ENCODE data around the gene PRIM2. TPM values are rescaled to one million over a fixed set of nuclear protein-coding genes. Genes with fewer than 3 reads are reported as not detected.

PRIM2 gene
- total and polyA plus RNA-seq, 2 of the 8 experiments (the other 6 are each of a cell fraction or from before 2014, with no cell fraction given): 20.8 to 46.8 TPM

GRCh38 chr6:57434944-57435343 lies 117.5 kb downstream of the PRIM2 start:
- no peaks in the 10 kb centered on the region for H3K27me3 ChIP-seq (replicated peaks in 1 of 4; ENCODE audit: control insufficient read depth in 3 of 4, extremely low read depth in 1 of 4, insufficient read depth in 3 of 4, low read length in 3 of 4)
- H3K79me2 ChIP-seq (ENCODE audit: control insufficient read depth in 1 of 2, insufficient read depth in 2 of 2, low read length in 2 of 2): peaks cover 0 to 7% of the 10 kb centered on the region in 2 experiments; a peak in 2 of 4 replicates
- ChIA-PET POLR2A (ENCODE audit: partially characterized antibody) (no interaction called here), CTCF (ENCODE audit: partially characterized antibody) (no interaction called here)
- H3K23ac ChIP-seq (ENCODE audit: insufficient read length): no peak overlapping the region
- no peak overlapping the region for H3K4me3 ChIP-seq (ENCODE audit: extremely low read depth in 1 of 4, insufficient read depth in 2 of 4, low read depth in 3 of 4, low read length in 4 of 4)
- H3K14ac ChIP-seq (ENCODE audit: insufficient read length): no peak overlapping the region
- WGBS, 2 experiments (ENCODE audit: extremely low coverage in 1 of 2, insufficient coverage in 1 of 2, insufficient read length in 1 of 2, insufficient replicate concordance in 2 of 2, low coverage in 1 of 2, low lambda C conversion rate in 2 of 2, missing lambda C conversion rate in 1 of 2): 91% methylated on average over 4 of the region's 4 CpGs; no CpG with 5 or more reads in 1 of the 2 experiments
- H4K5ac ChIP-seq (ENCODE audit: insufficient read length, low read depth, low read length): no peak overlapping the region
- H3K27ac ChIP-seq (ENCODE audit: low read depth, low read length): no peak overlapping the region
- no peak overlapping the region for H2BK15ac ChIP-seq (ENCODE audit: low read length)
- H3K56ac ChIP-seq (replicated peaks; ENCODE audit: insufficient read length, low read depth, low read length): no peak overlapping the region
- H4K20me1 ChIP-seq (replicated peaks in 1 of 2; ENCODE audit: control insufficient read depth in 1 of 2, insufficient read depth in 2 of 2, low read length in 2 of 2): no peaks in the 10 kb centered on the region
- no peaks in the 10 kb centered on the region for H3K23me2 ChIP-seq (ENCODE audit: low read depth, low read length)
- no peaks in the 10 kb centered on the region for H3K9me3 ChIP-seq (ENCODE audit: insufficient read depth in 2 of 2, low read depth in 1 of 2, low read length in 1 of 2)
- H4K8ac ChIP-seq (ENCODE audit: extremely low read depth, insufficient read depth, low read length): no peak overlapping the region
- no peak overlapping the region for H2BK120ac ChIP-seq (replicated peaks; ENCODE audit: low read depth, low read length)
- no peak overlapping the region for H3K4ac ChIP-seq (replicated peaks; ENCODE audit: insufficient read length, low read depth, low read length)
- no peaks in the 10 kb centered on the region for H3K79me1 ChIP-seq (ENCODE audit: low read depth, low read length)
- no peaks in the 10 kb centered on the region for H3K4me1 ChIP-seq (replicated peaks in 1 of 4; ENCODE audit: control insufficient read depth in 3 of 4, insufficient read depth in 4 of 4, low read length in 3 of 4)
- no peak overlapping the region for H2BK12ac ChIP-seq (ENCODE audit: low read depth, low read length)
- no peak overlapping the region for H3K4me2 ChIP-seq (ENCODE audit: insufficient read depth in 1 of 2, low read depth in 2 of 2, low read length in 2 of 2)
- H4K91ac ChIP-seq (replicated peaks; ENCODE audit: insufficient read length, low read length): no peak overlapping the region
- no peaks in the 10 kb centered on the region for H3K36me3 ChIP-seq (ENCODE audit: control insufficient read depth in 2 of 4, insufficient read depth in 4 of 4, low read length in 3 of 4)
- FAIRE-seq (no peak), DNase-seq (ENCODE audit: low read depth in 1 of 2, low spot score in 2 of 2) (no peak)
- H3K9ac ChIP-seq (replicated peaks in 1 of 4; ENCODE audit: extremely low read depth in 1 of 4, low read depth in 3 of 4, low read length in 3 of 4): no peak overlapping the region
- H3K18ac ChIP-seq (ENCODE audit: extremely low read depth, low read length): no peak overlapping the region; the same call in 1 of the 2 replicates
- no peak overlapping the region for H2BK5ac ChIP-seq (ENCODE audit: low read depth, low read length)
- no peak overlapping the region for H2BK20ac ChIP-seq (ENCODE audit: low read length)
- H2AFZ ChIP-seq (ENCODE audit: low read length): no peak overlapping the region
- H2AK5ac ChIP-seq (ENCODE audit: low read depth, low read length): no peak overlapping the region
- TF ChIP-seq SIRT6 (IDR thresholded peaks at IDR 0.05; ENCODE audit: low read length): no peak
- TF ChIP-seq ATF3 (IDR thresholded peaks at IDR 0.05; ENCODE audit: insufficient read depth, low read depth, low read length): no peak
- TF ChIP-seq HDAC6 (IDR thresholded peaks at IDR 0.05; ENCODE audit: low read depth, low read length): no peak
- no peak for TF ChIP-seq CREB1 (IDR thresholded peaks at IDR 0.05)
- no peak for TF ChIP-seq POU5F1 (IDR thresholded peaks at IDR 0.05; ENCODE audit: low read depth, low read length)
- no peak for TF ChIP-seq BACH1 (IDR thresholded peaks at IDR 0.05; ENCODE audit: low read length)
- TF ChIP-seq CEBPB (IDR thresholded peaks at IDR 0.05; ENCODE audit: low read depth, low read length): no peak
- no peak for TF ChIP-seq RNF2 (IDR thresholded peaks at IDR 0.05; ENCODE audit: borderline replicate concordance, low read depth, low read length, missing control alignments, poor library complexity, severe bottlenecking)
- TF ChIP-seq FOSL1 (IDR thresholded peaks at IDR 0.05; ENCODE audit: insufficient read depth, low read depth, low read length): no peak
- no peak for TF ChIP-seq MAX (IDR thresholded peaks at IDR 0.05)
- no peak for TF ChIP-seq BRCA1 (IDR thresholded peaks at IDR 0.05; ENCODE audit: low read depth, low read length)
- TF ChIP-seq PHF8 (conservative IDR thresholded peaks at IDR 0.05; ENCODE audit: low read depth, low read length): no peak
- no peak for TF ChIP-seq RBBP5 (IDR thresholded peaks at IDR 0.05; ENCODE audit: borderline replicate concordance, low read depth, low read length)
- TF ChIP-seq MAFK (IDR thresholded peaks at IDR 0.05; ENCODE audit: low read depth, low read length): no peak
- no peak for TF ChIP-seq TAF1 (IDR thresholded peaks at IDR 0.05; ENCODE audit: low read depth, low read length)

All from H1 (cell line).